ENCODE results near the gene DDX1. TPM values are rescaled to one million over a fixed set of nuclear protein-coding genes. Genes with fewer than 3 reads are reported as not detected.

Gene DDX1
- total and polyA plus RNA-seq, 7 donors = 116 to 166 (median 132) TPM

DNA sequence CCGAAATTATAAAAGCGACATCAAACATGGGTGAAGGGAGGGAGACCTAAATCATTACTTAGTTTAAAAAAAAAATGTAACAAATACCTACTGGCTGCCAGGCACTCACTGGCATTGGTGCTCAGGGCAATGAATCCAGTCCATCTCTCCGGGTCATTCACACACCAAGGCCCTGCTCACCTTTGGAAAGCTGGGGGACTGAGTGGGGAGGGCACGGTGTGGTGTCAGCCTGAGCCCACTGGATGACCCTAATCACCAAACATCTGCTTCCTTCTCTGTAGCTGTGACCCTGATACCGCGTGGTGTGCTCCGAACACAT lies 336 bp upstream of the DDX1 start:
- H3K27ac ChIP-seq = peak overlapping the region; percentile 94
- H3K36me3 ChIP-seq (ENCODE audit: insufficient read depth in 1 of 2, low read depth in 1 of 2) = peaks cover 6 to 20% of the 10 kb centered on the region in 2 donors
- WGBS, 3 donors = 16 to 20% (median 16%) methylated on average over 7 of the region's 7 CpGs
- DNase-seq = no peak
- intact Hi-C loops (cut with DNase I) = loop anchor here in 1 of 2 donors (1.0 kb wide), 1 partner anchor 30 kb away; the partner anchor contains the start of gene NBAS
- H3K4me3 ChIP-seq = peak overlapping the region; percentile 92
- no peak for TF ChIP-seq CTCF (IDR thresholded peaks at IDR 0.05)
- ATAC-seq = no peak
- H3K9me3 ChIP-seq = no peaks in the 10 kb centered on the region
- H3K27me3 ChIP-seq (ENCODE audit: insufficient read depth in 3 of 3, low read length in 2 of 3) = no peaks in the 10 kb centered on the region
- peaks cover 28% of the 10 kb centered on the region for H3K4me1 ChIP-seq

- intact Hi-C loops (cut with DNase I) = no loop called here
- no peaks in the 10 kb centered on the region for H3K27me3 ChIP-seq (ENCODE audit: insufficient read depth in 3 of 3, low read length in 2 of 3)
- TF ChIP-seq CTCF (IDR thresholded peaks at IDR 0.05) = no peak
- peaks cover 6 to 40% of the 10 kb centered on the region in 2 donors for H3K36me3 ChIP-seq (ENCODE audit: insufficient read depth in 1 of 2, low read depth in 1 of 2)
- WGBS, 3 donors = 79 to 87% (median 87%) methylated on average over 3 of the region's 3 CpGs
- DNase-seq (no peak), ATAC-seq (no peak)
- peaks cover 24% of the 10 kb centered on the region for H3K4me1 ChIP-seq
- H3K9me3 ChIP-seq = no peaks in the 10 kb centered on the region
- H3K4me3 ChIP-seq = peak overlapping the region; percentile 92
- H3K27ac ChIP-seq = no peak overlapping the region
Observed at GRCh38 chr2:15593327-15593705, 1.6 kb downstream of the DDX1 start.

- ATAC-seq (no peak), DNase-seq (no peak)
- H3K9me3 ChIP-seq = no peaks in the 10 kb centered on the region
- no peak overlapping the region for H3K27ac ChIP-seq
- H3K4me3 ChIP-seq = no peak overlapping the region
- no peaks in the 10 kb centered on the region for H3K27me3 ChIP-seq (ENCODE audit: insufficient read depth in 3 of 3, low read length in 2 of 3)
- TF ChIP-seq CTCF (IDR thresholded peaks at IDR 0.05) = no peak
- 45 to 51% (median 48%) methylated on average over 5 of the region's 5 CpGs for WGBS, 3 donors
- intact Hi-C loops (cut with DNase I) = loop anchor here in 1 of 2 donors (5.0 kb wide), 1 partner anchor 38 kb away; no protein-coding TSS in a partner anchor
- peaks cover 6 to 52% of the 10 kb centered on the region in 2 donors for H3K36me3 ChIP-seq (ENCODE audit: insufficient read depth in 1 of 2, low read depth in 1 of 2)
- peaks cover 21% of the 10 kb centered on the region for H3K4me1 ChIP-seq
Observed at GRCh38 chr2:15594291-15595256, 2.9 kb downstream of the DDX1 start.

GRCh38 chr2:15595342-15595905 lies 3.8 kb downstream of the DDX1 start:
- no peak for TF ChIP-seq CTCF (IDR thresholded peaks at IDR 0.05)
- intact Hi-C loops (cut with DNase I) = loop anchor here in 1 of 2 donors (5.0 kb wide), 1 partner anchor 37 kb away; no protein-coding TSS in a partner anchor
- H3K9me3 ChIP-seq = no peaks in the 10 kb centered on the region
- ATAC-seq = no peak
- no peak for DNase-seq
- H3K36me3 ChIP-seq (ENCODE audit: insufficient read depth in 1 of 2, low read depth in 1 of 2) = peaks cover 6 to 61% of the 10 kb centered on the region in 2 donors
- WGBS, 3 donors = 95 to 97% (median 97%) methylated on average over 6 of the region's 6 CpGs
- H3K4me1 ChIP-seq = peaks cover 21% of the 10 kb centered on the region
- H3K27me3 ChIP-seq (ENCODE audit: insufficient read depth in 3 of 3, low read length in 2 of 3) = no peaks in the 10 kb centered on the region
- no peak overlapping the region for H3K4me3 ChIP-seq
- H3K27ac ChIP-seq = no peak overlapping the region

All from psoas muscle (tissue), 8 donors.